SH-SY5Y (cell line): ENCODE measurements around the gene RNF11.

Source experiments
- GATA2 ChIP-seq: IDR thresholded peaks from 2 replicates; pipeline ENCODE4 v1.6.1; 2011; ENCODE audit warnings: mild to moderate bottlenecking, low read depth, low read length
- GATA3 ChIP-seq: IDR thresholded peaks from 2 replicates; pipeline ENCODE4 v1.6.1; 2011; ENCODE audit warnings: low read depth, mild to moderate bottlenecking, low read length, moderate library complexity

RNF11 gene

GRCh38 chr1:51322417-51323101 is 86.5 kb downstream of the RNF11 start:
- TF ChIP-seq GATA3 (no peak), GATA2 (no peak)
